ENCODE data around the gene ARSB.
"Not testable (repeated sequence)": the region's sequence is repeated elsewhere in the genome, so short reads cannot be mapped to it uniquely, and the experiment has no call there.

Gene ARSB

DNA sequence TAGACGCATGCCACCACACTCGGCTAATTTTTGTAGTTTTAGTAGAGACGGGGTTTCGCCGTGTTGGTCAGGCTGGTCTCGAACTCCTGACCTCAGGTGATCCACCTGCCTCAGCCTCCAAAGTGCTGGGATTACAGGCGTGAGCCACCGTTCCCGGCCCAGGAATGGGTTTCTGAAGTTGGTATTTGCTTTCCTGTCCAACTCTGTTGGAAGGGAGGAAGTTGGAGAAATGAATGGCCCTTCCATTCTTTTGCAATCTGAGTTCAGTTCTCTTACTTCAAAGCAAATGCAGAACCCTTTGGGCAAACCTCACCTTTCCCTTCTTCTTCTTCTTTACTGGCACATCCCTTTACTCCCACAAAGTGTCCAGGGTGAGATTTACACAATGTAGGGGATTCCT lies 1.9 kb downstream of the ARSB start:
- H2BK12ac ChIP-seq (ENCODE audit: low read length in 2 of 2); H4K8ac ChIP-seq (ENCODE audit: low read length); H3K4me3 ChIP-seq (ENCODE audit: insufficient read depth in 1 of 2, low read depth in 1 of 2, low read length in 2 of 2); H2AK5ac ChIP-seq (ENCODE audit: low read length, severe bottlenecking); H3K4me2 ChIP-seq (ENCODE audit: low read length, poor library complexity, severe bottlenecking); H3K23ac ChIP-seq (ENCODE audit: low read length in 2 of 2); H3K9me3 ChIP-seq (ENCODE audit: control insufficient read depth, low read length); H3K4me1 ChIP-seq (ENCODE audit: control insufficient read depth, insufficient read depth, low read depth, low read length); H3K4ac ChIP-seq (ENCODE audit: low read depth in 1 of 2, low read length in 2 of 2); H2BK120ac ChIP-seq (ENCODE audit: low read depth, low read length); H3K36me3 ChIP-seq (ENCODE audit: control insufficient read depth in 1 of 2, insufficient read depth in 2 of 2, low read depth in 1 of 2, low read length in 2 of 2); H2BK15ac ChIP-seq (ENCODE audit: low read depth, poor library complexity, severe bottlenecking); H3K27me3 ChIP-seq (ENCODE audit: control insufficient read depth in 1 of 2, insufficient read depth in 1 of 2, low read length in 2 of 2); H3K14ac ChIP-seq (ENCODE audit: low read length in 2 of 2); DNase-seq; H3K27ac ChIP-seq (ENCODE audit: low read length, poor library complexity, severe bottlenecking); H2BK5ac ChIP-seq (ENCODE audit: low read depth, low read length, poor library complexity, severe bottlenecking); H4K91ac ChIP-seq (ENCODE audit: low read length); H3K18ac ChIP-seq (ENCODE audit: low read depth in 1 of 2, low read length in 2 of 2); H2AFZ ChIP-seq (ENCODE audit: low read depth, low read length): not testable (repeated sequence)
- H3K9ac ChIP-seq (ENCODE audit: low read length), result peak overlapping the region; percentile 84
- H3K79me1 ChIP-seq (replicated peaks; ENCODE audit: low read length, poor library complexity, severe bottlenecking), result peaks cover 14% of the 10 kb centered on the region
- WGBS, result 98% methylated on average over 9 of the region's 9 CpGs

DNA sequence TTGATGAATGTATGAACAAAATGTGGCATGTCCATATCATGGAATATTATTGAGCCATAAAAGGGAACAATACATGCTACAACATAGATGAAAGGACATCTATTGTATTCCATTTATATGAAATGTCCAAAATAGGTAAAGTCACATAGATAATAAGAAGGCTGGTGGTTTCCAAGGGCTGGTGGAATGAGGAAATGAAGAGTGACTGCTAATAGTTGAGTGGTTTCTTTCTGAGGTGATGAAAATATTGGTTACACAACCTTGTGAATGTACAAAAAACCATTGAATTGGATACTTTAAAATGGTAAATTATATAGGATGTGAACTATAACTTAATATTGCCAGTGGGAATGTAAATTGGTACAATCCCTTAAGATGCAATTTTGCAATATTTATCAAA lies 5.2 kb downstream of the ARSB start:
- no peak overlapping the region for H2BK15ac ChIP-seq (ENCODE audit: low read depth, poor library complexity, severe bottlenecking)
- H4K8ac ChIP-seq (ENCODE audit: low read length), result no peak overlapping the region
- H3K4ac ChIP-seq (ENCODE audit: low read depth in 1 of 2, low read length in 2 of 2), result no peak overlapping the region

DNA sequence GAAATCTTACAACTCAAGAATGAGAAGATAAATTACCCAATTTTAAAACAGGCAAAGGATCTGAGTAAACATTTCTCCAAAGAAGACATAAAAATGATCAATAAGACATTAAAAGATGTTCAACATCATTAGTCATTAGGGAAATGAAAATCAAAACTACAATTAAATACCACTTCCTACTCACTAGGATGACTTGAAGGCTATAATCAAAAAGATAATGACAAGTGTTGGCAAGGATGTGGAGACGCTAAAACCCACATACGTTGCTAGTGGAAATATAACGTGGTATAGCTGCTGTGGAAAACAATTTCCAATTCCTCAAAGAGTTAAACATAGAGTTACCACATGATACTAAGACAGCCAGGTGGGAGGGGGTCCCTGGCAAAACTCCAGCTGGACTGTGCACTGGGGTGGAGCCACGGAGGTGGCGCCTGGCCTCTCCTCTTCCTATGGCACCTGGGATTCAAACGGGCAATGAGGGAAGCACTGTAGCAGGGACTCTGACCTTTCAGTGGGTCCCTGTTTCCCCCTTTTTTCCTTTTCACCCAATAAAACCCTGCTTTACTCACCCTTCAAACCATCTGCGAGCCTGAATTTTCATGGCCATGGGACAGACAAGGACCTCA lies 5.9 kb downstream of the ARSB start:
- Histone ChIP-seq H2AFZ (ENCODE audit: low read depth, low read length) (no peak overlapping the region), H2AK5ac (ENCODE audit: low read length, severe bottlenecking) (peak overlapping the region; percentile 36), H3K4me3 (ENCODE audit: insufficient read depth in 1 of 2, low read depth in 1 of 2, low read length in 2 of 2) (no peak overlapping the region), H3K27me3 (ENCODE audit: control insufficient read depth in 1 of 2, insufficient read depth in 1 of 2, low read length in 2 of 2) (no peaks in the 10 kb centered on the region), H3K36me3 (ENCODE audit: control insufficient read depth in 1 of 2, insufficient read depth in 2 of 2, low read depth in 1 of 2, low read length in 2 of 2) (no peaks in the 10 kb centered on the region), H2BK5ac (ENCODE audit: low read depth, low read length, poor library complexity, severe bottlenecking) (no peak overlapping the region), H2BK15ac (ENCODE audit: low read depth, poor library complexity, severe bottlenecking) (no peak overlapping the region), H3K4me1 (ENCODE audit: control insufficient read depth, insufficient read depth, low read depth, low read length) (peaks cover 4% of the 10 kb centered on the region), H3K18ac (ENCODE audit: low read depth in 1 of 2, low read length in 2 of 2) (no peak overlapping the region), H3K4ac (ENCODE audit: low read depth in 1 of 2, low read length in 2 of 2) (no peak overlapping the region), H4K8ac (ENCODE audit: low read length) (no peak overlapping the region), H3K9me3 (ENCODE audit: control insufficient read depth, low read length) (no peaks in the 10 kb centered on the region), H4K91ac (ENCODE audit: low read length) (peak overlapping the region; percentile 11), H2BK12ac (ENCODE audit: low read length in 2 of 2) (no peak overlapping the region), H3K27ac (ENCODE audit: low read length, poor library complexity, severe bottlenecking) (no peak overlapping the region), H2BK120ac (ENCODE audit: low read depth, low read length) (no peak overlapping the region), H3K9ac (ENCODE audit: low read length) (no peak overlapping the region), H3K23ac (ENCODE audit: low read length in 2 of 2) (no peak overlapping the region), H3K4me2 (ENCODE audit: low read length, poor library complexity, severe bottlenecking) (no peak overlapping the region), H3K79me1 (replicated peaks; ENCODE audit: low read length, poor library complexity, severe bottlenecking) (peaks cover 22% of the 10 kb centered on the region), H3K14ac (ENCODE audit: low read length in 2 of 2) (no peak overlapping the region)
- DNase-seq, result no peak
- WGBS, result 97% methylated on average over 7 of the region's 7 CpGs

More for the DNA sequence above, 5.2 kb downstream of the ARSB start:
- H2BK5ac ChIP-seq (ENCODE audit: low read depth, low read length, poor library complexity, severe bottlenecking), result no peak overlapping the region
- no peak overlapping the region for H2BK120ac ChIP-seq (ENCODE audit: low read depth, low read length)
- no peaks in the 10 kb centered on the region for H3K9me3 ChIP-seq (ENCODE audit: control insufficient read depth, low read length)
- no peak overlapping the region for H2AK5ac ChIP-seq (ENCODE audit: low read length, severe bottlenecking)
- H3K27ac ChIP-seq (ENCODE audit: low read length, poor library complexity, severe bottlenecking), result no peak overlapping the region
- H3K18ac ChIP-seq (ENCODE audit: low read depth in 1 of 2, low read length in 2 of 2), result no peak overlapping the region
- no peak overlapping the region for H2AFZ ChIP-seq (ENCODE audit: low read depth, low read length)
- no peak overlapping the region for H3K4me3 ChIP-seq (ENCODE audit: insufficient read depth in 1 of 2, low read depth in 1 of 2, low read length in 2 of 2)
- DNase-seq, result no peak
- no peak overlapping the region for H3K4me2 ChIP-seq (ENCODE audit: low read length, poor library complexity, severe bottlenecking)
- no peak overlapping the region for H4K91ac ChIP-seq (ENCODE audit: low read length)
- H3K27me3 ChIP-seq (ENCODE audit: control insufficient read depth in 1 of 2, insufficient read depth in 1 of 2, low read length in 2 of 2), result no peaks in the 10 kb centered on the region
- H3K4me1 ChIP-seq (ENCODE audit: control insufficient read depth, insufficient read depth, low read depth, low read length), result peaks cover 4% of the 10 kb centered on the region
- H3K14ac ChIP-seq (ENCODE audit: low read length in 2 of 2), result no peak overlapping the region
- no peak overlapping the region for H3K9ac ChIP-seq (ENCODE audit: low read length)
- no peak overlapping the region for H3K23ac ChIP-seq (ENCODE audit: low read length in 2 of 2)
- H3K79me1 ChIP-seq (replicated peaks; ENCODE audit: low read length, poor library complexity, severe bottlenecking), result peaks cover 18% of the 10 kb centered on the region
- H2BK12ac ChIP-seq (ENCODE audit: low read length in 2 of 2), result no peak overlapping the region
- H3K36me3 ChIP-seq (ENCODE audit: control insufficient read depth in 1 of 2, insufficient read depth in 2 of 2, low read depth in 1 of 2, low read length in 2 of 2), result no peaks in the 10 kb centered on the region

DNA sequence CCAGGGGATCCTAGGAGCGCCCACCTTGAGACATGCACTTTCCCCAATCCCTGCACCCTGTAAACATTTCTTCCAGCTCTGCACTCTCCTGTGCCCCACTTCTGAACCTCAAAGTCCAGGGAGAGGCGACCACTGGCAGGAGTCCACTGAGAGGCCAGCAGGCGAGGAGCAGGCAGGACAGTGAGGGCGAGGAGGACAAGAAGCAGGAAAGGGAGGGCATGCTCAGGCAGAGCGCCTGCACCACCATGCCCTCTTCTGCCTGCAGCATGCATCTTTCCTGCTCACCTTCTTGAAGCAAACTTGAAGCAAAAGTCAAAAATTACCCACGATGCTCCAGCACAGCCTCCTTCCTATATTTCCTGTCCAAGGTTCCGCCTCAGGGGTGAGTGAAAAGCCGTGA lies 10.1 kb downstream of the ARSB start:
- no peak overlapping the region for H3K4me3 ChIP-seq (ENCODE audit: insufficient read depth in 1 of 2, low read depth in 1 of 2, low read length in 2 of 2)
- peak overlapping the region; percentile 21 for H2BK15ac ChIP-seq (ENCODE audit: low read depth, poor library complexity, severe bottlenecking)
- H3K79me1 ChIP-seq (replicated peaks; ENCODE audit: low read length, poor library complexity, severe bottlenecking), result peaks cover 19% of the 10 kb centered on the region
- H2BK120ac ChIP-seq (ENCODE audit: low read depth, low read length), result peak overlapping the region; percentile 21
- H3K4me2 ChIP-seq (ENCODE audit: low read length, poor library complexity, severe bottlenecking), result no peak overlapping the region
- H2AK5ac ChIP-seq (ENCODE audit: low read length, severe bottlenecking), result peak overlapping the region; percentile 69
- peaks cover 6% of the 10 kb centered on the region for H3K4me1 ChIP-seq (ENCODE audit: control insufficient read depth, insufficient read depth, low read depth, low read length)
- no peak overlapping the region for H2AFZ ChIP-seq (ENCODE audit: low read depth, low read length)
- H2BK5ac ChIP-seq (ENCODE audit: low read depth, low read length, poor library complexity, severe bottlenecking), result no peak overlapping the region
- DNase-seq, result no peak
- H3K18ac ChIP-seq (ENCODE audit: low read depth in 1 of 2, low read length in 2 of 2), result peak overlapping the region; percentile 45 to 50
- H3K4ac ChIP-seq (ENCODE audit: low read depth in 1 of 2, low read length in 2 of 2), result peak overlapping the region; percentile 34 to 46
- peak overlapping the region; percentile 71 for H4K91ac ChIP-seq (ENCODE audit: low read length)
- 97% methylated on average over 8 of the region's 8 CpGs for WGBS
- H3K14ac ChIP-seq (ENCODE audit: low read length in 2 of 2), result peak overlapping the region in 1 of 2 experiments; percentile 1
- H4K8ac ChIP-seq (ENCODE audit: low read length), result peak overlapping the region; percentile 10
- H3K23ac ChIP-seq (ENCODE audit: low read length in 2 of 2), result no peak overlapping the region
- no peaks in the 10 kb centered on the region for H3K36me3 ChIP-seq (ENCODE audit: control insufficient read depth in 1 of 2, insufficient read depth in 2 of 2, low read depth in 1 of 2, low read length in 2 of 2)
- no peak overlapping the region for H3K9ac ChIP-seq (ENCODE audit: low read length)
- peak overlapping the region; percentile 78 to 87 for H2BK12ac ChIP-seq (ENCODE audit: low read length in 2 of 2)
- H3K27me3 ChIP-seq (ENCODE audit: control insufficient read depth in 1 of 2, insufficient read depth in 1 of 2, low read length in 2 of 2), result no peaks in the 10 kb centered on the region
- no peaks in the 10 kb centered on the region for H3K9me3 ChIP-seq (ENCODE audit: control insufficient read depth, low read length)
- H3K27ac ChIP-seq (ENCODE audit: low read length, poor library complexity, severe bottlenecking), result no peak overlapping the region
